ENCODE results near the gene OR6Q1. TPM values are rescaled to one million over a fixed set of nuclear protein-coding genes. Genes with fewer than 3 reads are reported as not detected.
"Not testable (repeated sequence)": the region's sequence is repeated elsewhere in the genome, so short reads cannot be mapped to it uniquely, and the experiment has no call there.

The OR6Q1 gene, protein sequence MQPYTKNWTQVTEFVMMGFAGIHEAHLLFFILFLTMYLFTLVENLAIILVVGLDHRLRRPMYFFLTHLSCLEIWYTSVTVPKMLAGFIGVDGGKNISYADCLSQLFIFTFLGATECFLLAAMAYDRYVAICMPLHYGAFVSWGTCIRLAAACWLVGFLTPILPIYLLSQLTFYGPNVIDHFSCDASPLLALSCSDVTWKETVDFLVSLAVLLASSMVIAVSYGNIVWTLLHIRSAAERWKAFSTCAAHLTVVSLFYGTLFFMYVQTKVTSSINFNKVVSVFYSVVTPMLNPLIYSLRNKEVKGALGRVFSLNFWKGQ
- not detected for total RNA-seq

DNA sequence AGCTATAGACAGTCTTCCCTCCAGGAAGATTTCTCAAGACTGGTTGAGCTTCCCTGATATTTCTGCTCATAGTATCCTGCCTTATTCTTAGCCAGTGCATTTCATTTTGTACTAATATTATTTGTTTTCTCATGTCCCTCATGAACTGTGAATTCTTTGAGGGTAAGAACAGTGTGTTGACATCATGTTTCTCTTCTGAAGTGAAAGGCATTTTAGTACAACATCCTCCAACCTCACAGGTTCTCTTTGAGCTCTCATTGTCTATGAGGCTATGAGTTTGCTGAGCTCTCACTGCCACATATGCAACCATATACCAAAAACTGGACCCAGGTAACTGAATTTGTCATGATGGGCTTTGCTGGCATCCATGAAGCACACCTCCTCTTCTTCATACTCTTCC is at the start of gene OR6Q1:
TSS of gene OR6Q1 (plus strand) at position 301 of the 400 bp plus-strand sequence. CDS start at position 301, 0 bp downstream.
- H3K9me3 ChIP-seq, result no peaks in the 10 kb centered on the region
- TF ChIP-seq, protein P1, sequence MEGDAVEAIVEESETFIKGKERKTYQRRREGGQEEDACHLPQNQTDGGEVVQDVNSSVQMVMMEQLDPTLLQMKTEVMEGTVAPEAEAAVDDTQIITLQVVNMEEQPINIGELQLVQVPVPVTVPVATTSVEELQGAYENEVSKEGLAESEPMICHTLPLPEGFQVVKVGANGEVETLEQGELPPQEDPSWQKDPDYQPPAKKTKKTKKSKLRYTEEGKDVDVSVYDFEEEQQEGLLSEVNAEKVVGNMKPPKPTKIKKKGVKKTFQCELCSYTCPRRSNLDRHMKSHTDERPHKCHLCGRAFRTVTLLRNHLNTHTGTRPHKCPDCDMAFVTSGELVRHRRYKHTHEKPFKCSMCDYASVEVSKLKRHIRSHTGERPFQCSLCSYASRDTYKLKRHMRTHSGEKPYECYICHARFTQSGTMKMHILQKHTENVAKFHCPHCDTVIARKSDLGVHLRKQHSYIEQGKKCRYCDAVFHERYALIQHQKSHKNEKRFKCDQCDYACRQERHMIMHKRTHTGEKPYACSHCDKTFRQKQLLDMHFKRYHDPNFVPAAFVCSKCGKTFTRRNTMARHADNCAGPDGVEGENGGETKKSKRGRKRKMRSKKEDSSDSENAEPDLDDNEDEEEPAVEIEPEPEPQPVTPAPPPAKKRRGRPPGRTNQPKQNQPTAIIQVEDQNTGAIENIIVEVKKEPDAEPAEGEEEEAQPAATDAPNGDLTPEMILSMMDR (IDR thresholded peaks at IDR 0.05), result no peak
- no peak for TF ChIP-seq POLR2A (IDR thresholded peaks at IDR 0.05)
- H3K27me3 ChIP-seq, result no peaks in the 10 kb centered on the region
- no peak within 1 kb of the TSS for H3K27ac ChIP-seq
- H3K4me3 ChIP-seq, result no peak within 1 kb of the TSS
- no peaks in the 10 kb centered on the region for H3K36me3 ChIP-seq
- DNase-seq, result no peak
- H3K4me1 ChIP-seq, result no peaks in the 10 kb centered on the region

DNA sequence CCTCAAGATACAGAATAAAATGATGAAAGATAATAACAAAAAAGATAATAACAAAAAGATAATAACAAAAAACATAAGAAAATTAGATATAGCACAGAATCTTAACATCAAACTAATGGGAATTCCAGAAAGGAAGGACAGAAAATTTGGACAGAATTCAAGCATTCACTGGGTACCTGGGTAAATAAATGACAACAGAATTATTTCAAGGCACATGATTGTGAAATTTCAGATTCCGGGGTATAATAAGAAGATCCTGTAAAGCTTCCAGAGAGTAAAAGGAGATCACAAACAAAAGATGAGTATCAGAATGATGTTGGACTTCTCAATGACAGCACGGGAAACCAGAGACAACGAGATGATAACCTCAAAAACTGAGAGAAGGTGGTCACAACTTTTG is 49.2 kb upstream of the OR6Q1 start:
- no peaks in the 10 kb centered on the region for H3K27me3 ChIP-seq
- no peak for DNase-seq
- H3K9me3 ChIP-seq, result no peaks in the 10 kb centered on the region
- H3K36me3 ChIP-seq, result no peaks in the 10 kb centered on the region
- TF ChIP-seq POLR2A (IDR thresholded peaks at IDR 0.05), result no peak
- TF ChIP-seq, protein P1 (IDR thresholded peaks at IDR 0.05), result no peak
- no peaks in the 10 kb centered on the region for H3K4me1 ChIP-seq
- H3K27ac ChIP-seq, result no peak overlapping the region
- H3K4me3 ChIP-seq, result no peak overlapping the region

DNA sequence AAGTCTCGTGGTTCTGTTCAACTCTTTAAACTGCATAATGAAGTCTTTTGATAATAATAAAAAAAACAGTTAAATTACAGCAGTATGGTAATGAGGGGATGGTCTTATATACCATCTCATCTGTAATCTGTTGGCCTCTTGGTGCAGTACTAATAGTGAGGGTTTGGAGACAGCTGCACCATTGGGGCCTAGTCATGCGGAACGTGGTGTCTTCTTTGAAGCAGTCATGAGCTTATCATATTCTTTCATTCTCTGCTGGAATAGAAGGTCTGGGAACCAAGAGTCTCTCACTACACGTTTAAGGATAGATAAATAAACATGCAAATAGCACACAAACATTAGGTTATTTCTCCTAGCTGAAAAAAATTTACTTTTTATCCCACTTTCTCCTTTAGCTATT is 48.0 kb upstream of the OR6Q1 start:
- no peaks in the 10 kb centered on the region for H3K4me1 ChIP-seq
- no peak for TF ChIP-seq POLR2A (IDR thresholded peaks at IDR 0.05)
- TF ChIP-seq, protein P1 (IDR thresholded peaks at IDR 0.05), result no peak
- H3K4me3 ChIP-seq, result no peak overlapping the region
- no peaks in the 10 kb centered on the region for H3K9me3 ChIP-seq
- no peaks in the 10 kb centered on the region for H3K36me3 ChIP-seq
- no peak overlapping the region for H3K27ac ChIP-seq
- H3K27me3 ChIP-seq, result no peaks in the 10 kb centered on the region
- no peak for DNase-seq

DNA sequence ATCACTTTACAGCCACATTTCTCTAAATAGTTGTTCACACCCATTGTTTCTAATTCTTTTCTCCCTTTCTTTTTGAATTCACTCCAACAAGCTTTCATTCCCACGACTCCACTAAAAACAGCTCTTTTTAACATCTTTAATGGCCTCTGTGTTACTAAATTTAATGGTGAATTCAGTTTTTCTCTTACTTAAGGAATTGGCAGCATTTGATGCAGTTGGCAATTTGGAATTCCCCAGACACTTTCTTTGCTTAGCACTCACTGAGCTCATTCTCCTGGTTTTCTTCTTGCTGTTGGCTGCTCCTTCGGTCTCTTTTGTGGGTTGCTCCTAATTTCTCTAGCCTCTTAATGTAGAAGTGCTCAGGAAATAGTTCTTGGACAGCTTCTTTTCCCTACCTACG is 47.6 kb upstream of the OR6Q1 start:
- Histone ChIP-seq H3K9me3 (no peaks in the 10 kb centered on the region), H3K27me3 (no peaks in the 10 kb centered on the region), H3K27ac (no peak overlapping the region), H3K36me3 (no peaks in the 10 kb centered on the region), H3K4me1 (no peaks in the 10 kb centered on the region), H3K4me3 (no peak overlapping the region)
- TF ChIP-seq POLR2A (IDR thresholded peaks at IDR 0.05), result no peak
- TF ChIP-seq, protein P1 (IDR thresholded peaks at IDR 0.05), result no peak
- DNase-seq, result no peak

DNA sequence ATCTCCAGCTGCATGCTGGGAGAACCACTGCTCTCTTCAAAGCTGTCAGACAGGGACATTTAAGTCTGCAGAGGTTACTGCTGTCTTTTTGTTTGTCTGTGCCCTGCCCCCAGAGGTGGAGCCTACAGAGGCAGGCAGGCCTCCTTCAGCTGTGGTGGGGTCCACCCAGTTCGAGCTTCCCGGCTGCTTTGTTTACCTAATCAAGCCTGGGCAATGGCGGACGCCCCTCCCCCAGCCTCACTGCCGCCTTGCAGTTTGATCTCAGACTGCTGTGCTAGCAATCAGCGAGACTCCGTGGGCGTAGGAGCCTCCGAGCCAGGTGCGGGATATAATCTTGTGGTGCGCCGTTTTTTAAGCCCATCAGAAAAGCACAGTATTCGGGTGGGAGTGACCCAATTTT is 31.2 kb upstream of the OR6Q1 start:
- not testable (repeated sequence) for H3K9me3 ChIP-seq, H3K4me1 ChIP-seq, H3K27me3 ChIP-seq, H3K4me3 ChIP-seq, H3K27ac ChIP-seq, DNase-seq, H3K36me3 ChIP-seq

DNA sequence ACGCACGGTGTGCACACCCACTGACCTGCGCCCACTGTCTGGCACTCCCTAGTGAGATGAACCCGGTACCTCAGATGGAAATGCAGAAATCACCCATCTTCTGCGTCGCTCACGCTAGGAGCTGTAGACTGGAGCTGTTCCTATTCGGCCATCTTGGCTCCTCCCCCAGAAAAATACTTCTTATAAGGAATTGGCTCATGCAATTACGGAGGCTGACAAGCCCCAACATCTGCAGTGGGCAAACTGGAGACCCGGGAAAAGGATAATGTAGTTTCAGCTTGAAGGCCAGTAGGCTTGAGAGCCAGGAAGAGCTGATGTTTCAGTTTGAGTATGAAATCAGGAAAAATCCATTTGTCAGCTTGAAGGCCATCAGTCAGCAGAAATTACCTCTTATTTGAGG is 30.7 kb upstream of the OR6Q1 start:
- not testable (repeated sequence) for H3K36me3 ChIP-seq, H3K27me3 ChIP-seq, H3K27ac ChIP-seq, H3K4me3 ChIP-seq, H3K9me3 ChIP-seq, DNase-seq, H3K4me1 ChIP-seq

DNA sequence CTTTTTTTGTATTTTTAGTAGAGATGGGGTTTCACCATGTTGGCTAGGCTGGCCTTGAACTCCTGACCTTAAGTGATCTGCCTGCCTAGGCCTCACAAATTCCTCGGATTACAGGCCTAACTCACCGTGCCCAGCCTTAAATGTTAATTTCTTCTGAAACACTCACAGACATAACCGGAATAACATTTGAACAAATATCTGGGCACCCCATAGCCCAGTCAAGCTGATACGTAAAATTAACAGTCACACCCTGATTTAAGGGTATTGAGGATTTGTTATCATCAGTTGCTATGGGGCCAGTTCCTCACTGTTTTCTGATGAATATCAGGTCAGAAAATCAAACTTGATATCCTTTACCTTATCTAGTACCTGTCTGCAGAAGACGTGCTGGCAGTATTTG is 30.1 kb upstream of the OR6Q1 start:
- TF ChIP-seq, protein P1 (IDR thresholded peaks at IDR 0.05), result no peak
- no peak for TF ChIP-seq POLR2A (IDR thresholded peaks at IDR 0.05)
- Histone ChIP-seq H3K27me3 (no peaks in the 10 kb centered on the region), H3K4me1 (no peaks in the 10 kb centered on the region), H3K27ac (no peak overlapping the region), H3K36me3 (no peaks in the 10 kb centered on the region), H3K4me3 (no peak overlapping the region), H3K9me3 (no peaks in the 10 kb centered on the region)
- no peak for DNase-seq

All from Peyer's patch (tissue), 4 donors.